Ascending aorta (tissue), 2 donors: ENCODE results near the gene INPP5J. TPM values are rescaled to one million over a fixed set of nuclear protein-coding genes. Genes with fewer than 3 reads are reported as not detected.
A peak's percentile ranks its signal among the peaks of the same experiment; 100 is the strongest.

Experiments used
- DNase-seq, 2 donors: peaks; one replicate each; pipeline ENCODE4 v3.0.0-alpha.2; 2019; ENCODE audit warnings: low spot score in 2 of 2
- H3K27ac ChIP-seq, 2 donors: fragments of 200-600 bp; sonication (generic); one replicate each; pipeline ENCODE4 v1.5.1; 2016 to 2017; ENCODE audit warnings: mild to moderate bottlenecking in 1 of 2
- H3K27me3 ChIP-seq: fragments of 200-600 bp; sonication (generic); one replicate; pipeline ENCODE4 v1.5.1; 2017
- H3K36me3 ChIP-seq, 2 donors: fragments of 200-600 bp; sonication (generic); one replicate each; pipeline ENCODE4 v1.5.1; 2016
- H3K4me1 ChIP-seq, 2 donors: fragments of 200-600 bp; sonication (generic); one replicate each; pipeline ENCODE4 v1.5.1; 2016 to 2017; ENCODE audit warnings: mild to moderate bottlenecking in 1 of 2
- H3K4me3 ChIP-seq, 2 donors: fragments of 200-600 bp; sonication (generic); one replicate each; pipeline ENCODE4 v1.5.1; 2016 to 2017; ENCODE audit warnings: mild to moderate bottlenecking in 1 of 2
- H3K9me3 ChIP-seq, 2 donors: fragments of 200-600 bp; sonication (generic); one replicate each; pipeline ENCODE4 v1.5.1; 2016
- CTCF ChIP-seq, 3 experiments: fragments of 200-600 bp in 2 of 3; fragments of 450-650 bp in 1 of 3; sonication (generic) in 2 of 3; IDR thresholded peaks; one replicate each; pipeline ENCODE4 v1.5.1; 2016 to 2019; ENCODE audit warnings: antibody characterized with exemption in 3 of 3, mild to moderate bottlenecking in 1 of 3, moderate library complexity in 1 of 3
- intact Hi-C: fragments of 100-400 bp; cut with DNase I; formaldehyde crosslinking; loops from one replicate; pipeline ENCODE4 v1.15.1; 2023
- total RNA-seq: library from RNA; depleted of rRNA; stranded (reverse); fragments of >200 nt; gene quantifications from one replicate; pipeline ENCODE4 v1.1.0, GENCODE V29; 2016

Gene INPP5J
- total RNA-seq, 1 donor from 2014 or later: 1.3 TPM

- H3K4me1 ChIP-seq: peaks cover 8 to 21% of the 10 kb centered on the region in 2 donors
- no peaks in the 10 kb centered on the region for H3K27me3 ChIP-seq
- TF ChIP-seq CTCF (IDR thresholded peaks at IDR 0.05): no peak
- DNase-seq: no peak
- intact Hi-C loops: no loop called here
- H3K36me3 ChIP-seq: peaks cover 9 to 14% of the 10 kb centered on the region in 2 donors
- H3K4me3 ChIP-seq: no peak overlapping the region
- no peaks in the 10 kb centered on the region for H3K9me3 ChIP-seq
- peak overlapping the region in 1 of 2 donors; percentile 38 for H3K27ac ChIP-seq
Observed at GRCh38 chr22:31079095-31079642, 43.6 kb upstream of the INPP5J start.

GRCh38 chr22:31080164-31080847 is 42.5 kb upstream of the INPP5J start:
- Histone ChIP-seq H3K4me3 (peak overlapping the region; percentile 70 to 89), H3K4me1 (peaks cover 8 to 21% of the 10 kb centered on the region in 2 donors), H3K27me3 (no peaks in the 10 kb centered on the region), H3K27ac (peak overlapping the region; percentile 98), H3K36me3 (peaks cover 12 to 18% of the 10 kb centered on the region in 2 donors), H3K9me3 (no peaks in the 10 kb centered on the region)
- TF ChIP-seq CTCF (IDR thresholded peaks at IDR 0.05): no peak
- DNase-seq: no peak
- intact Hi-C loops: loop anchor here (2.0 to 10.0 kb wide), 3 partner anchors 44 to 446 kb away; partner anchors contain the start of gene SLC35E4

DNA sequence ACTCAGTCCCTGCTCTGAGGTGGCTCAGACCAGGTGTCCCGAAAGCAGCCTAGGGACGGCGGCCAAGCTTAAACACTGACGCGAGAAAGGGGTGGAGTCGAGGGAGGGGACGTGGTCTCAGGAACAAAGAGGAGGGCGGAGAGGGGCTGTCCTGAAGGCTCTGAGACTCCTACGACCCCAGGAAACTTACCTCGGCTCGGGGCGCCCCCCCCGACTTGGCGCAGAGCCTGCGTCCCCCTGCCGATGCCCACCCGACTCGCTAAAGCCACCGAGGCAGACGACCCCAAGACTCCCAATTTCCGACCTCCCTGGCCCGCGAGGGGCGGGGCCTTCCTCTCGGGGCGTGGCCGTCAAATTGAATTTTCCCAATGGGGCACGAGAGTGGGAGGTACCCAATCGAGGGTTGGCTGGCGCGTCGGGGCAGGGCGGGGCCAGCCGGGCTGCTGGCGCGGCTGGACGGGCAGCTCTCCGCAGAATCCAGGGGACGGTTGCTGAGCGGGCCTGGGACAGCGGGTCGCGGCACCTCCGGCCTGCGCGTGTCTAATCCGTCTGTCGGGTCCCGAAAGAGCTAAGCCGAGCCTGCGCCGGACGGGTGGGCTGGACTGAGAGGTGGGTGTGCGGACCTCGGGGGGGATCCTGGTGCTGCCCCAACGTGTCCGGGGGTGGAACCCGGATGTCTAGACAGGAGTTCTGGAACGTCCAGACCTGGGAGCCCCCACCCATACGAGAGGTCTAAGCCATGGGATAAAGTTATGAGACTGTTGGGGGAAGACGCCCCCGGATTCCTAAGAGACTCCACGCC is 41.7 kb upstream of the INPP5J start, which contains the start of gene SMTN:
Gene SMTN, plus strand, starts transcription at position 471 of the 802 bp plus-strand sequence. CDS start 1,941 bp downstream, outside the sequence.
- Histone ChIP-seq H3K4me1 (peaks cover 10 to 26% of the 10 kb centered on the region in 2 donors), H3K27ac (peak within 1 kb of the TSS; percentile 98), H3K9me3 (no peaks in the 10 kb centered on the region), H3K4me3 (peak within 1 kb of the TSS; percentile 70 to 89), H3K36me3 (peaks cover 16 to 20% of the 10 kb centered on the region in 2 donors), H3K27me3 (no peaks in the 10 kb centered on the region)
- peak; percentile 63 to 96 for DNase-seq
- intact Hi-C loops: loop anchor here (1.0 to 10.0 kb wide), 4 partner anchors 37 to 446 kb away; partner anchors contain the start of gene SLC35E4
- no peak for TF ChIP-seq CTCF (IDR thresholded peaks at IDR 0.05)

- peaks cover 17 to 30% of the 10 kb centered on the region in 2 donors for H3K36me3 ChIP-seq
- no peak for TF ChIP-seq CTCF (IDR thresholded peaks at IDR 0.05)
- peak in 1 of 2 donors; percentile 65 for DNase-seq
- H3K4me3 ChIP-seq: peak overlapping the region; percentile 70 to 89
- H3K4me1 ChIP-seq: peaks cover 19 to 30% of the 10 kb centered on the region in 2 donors
- no peaks in the 10 kb centered on the region for H3K27me3 ChIP-seq
- intact Hi-C loops: loop anchor here (1.0 to 10.0 kb wide), 6 partner anchors 27 to 447 kb away; partner anchors contain the start of genes SLC35E4 and TUG1
- H3K9me3 ChIP-seq: no peaks in the 10 kb centered on the region
- peak overlapping the region; percentile 98 for H3K27ac ChIP-seq
Observed at GRCh38 chr22:31081963-31082605, 40.7 kb upstream of the INPP5J start.
